WTC11 (cell line): ENCODE measurements around the gene COL6A3. TPM values are rescaled to one million over a fixed set of nuclear protein-coding genes. Genes with fewer than 3 reads are reported as not detected.

Experiments
- ATAC-seq: fragments of 200-7000 bp; cut with Tn5 transposase; 2 replicates; pipeline ENCODE4 v1.10.0; 2021; ENCODE audit warnings: mild to moderate bottlenecking, moderate library complexity
- CTCF ChIA-PET: fragments of 300-600 bp; sonication (Branson Sonifier 250); formaldehyde crosslinking; loops from one replicate; lab custom pipeline; 2021; ENCODE audit warnings: antibody characterized with exemption; lab: Charles Lee
- POLR2A ChIA-PET: fragments of 350-600 bp; sonication (Branson Sonifier 250); formaldehyde crosslinking; loops from one replicate; lab custom pipeline; 2021; ENCODE audit warnings: antibody characterized with exemption; lab: Charles Lee
- DNase-seq: peaks from one replicate; pipeline ENCODE4 v3.0.0; 2021; ENCODE audit warnings: low spot score
- H3K27ac Mint-ChIP-seq: 2 replicates; pipeline ENCODE4 v1.8.0; 2021; ENCODE audit warnings: mixed read lengths
- H3K27me3 Mint-ChIP-seq: 2 replicates; pipeline ENCODE4 v1.8.0; 2021; ENCODE audit warnings: low read depth, mild to moderate bottlenecking, moderate library complexity, mixed read lengths
- H3K36me3 Mint-ChIP-seq: 2 replicates; pipeline ENCODE4 v1.8.0; 2021; ENCODE audit warnings: mixed read lengths
- H3K4me1 Mint-ChIP-seq: 2 replicates; pipeline ENCODE4 v1.8.0; 2022; ENCODE audit warnings: mixed read lengths
- H3K4me3 Mint-ChIP-seq: 2 replicates; pipeline ENCODE4 v1.8.0; 2021; ENCODE audit warnings: mild to moderate bottlenecking, moderate library complexity, mixed read lengths
- H3K9me3 Mint-ChIP-seq: 2 replicates; pipeline ENCODE4 v1.8.0; 2021; ENCODE audit warnings: mixed read lengths
- CREB1 ChIP-seq: sonication (generic); formaldehyde crosslinking; IDR thresholded peaks from 2 replicates; pipeline ENCODE4 v1.8.0; 2023; ENCODE audit warnings: mild to moderate bottlenecking, missing genetic modification reagents
- FOXJ3 ChIP-seq: sonication (generic); formaldehyde crosslinking; IDR thresholded peaks from 2 replicates; pipeline ENCODE4 v1.9.0; 2021; ENCODE audit warnings: missing genetic modification reagents, mild to moderate bottlenecking, borderline replicate concordance
- FOXK1 ChIP-seq: sonication (generic); formaldehyde crosslinking; IDR thresholded peaks from 2 replicates; pipeline ENCODE4 v1.8.0; 2022; ENCODE audit warnings: mild to moderate bottlenecking, moderate library complexity, missing genetic modification reagents
- GABPB1 ChIP-seq: sonication (generic); formaldehyde crosslinking; IDR thresholded peaks from 2 replicates; pipeline ENCODE4 v1.8.1; 2023; ENCODE audit warnings: mild to moderate bottlenecking, missing genetic modification reagents
- GRHL2 ChIP-seq: fragments of 250-450 bp; sonication (Bioruptor Pico); IDR thresholded peaks from 2 replicates; pipeline ENCODE4 v1.8.0; 2022; ENCODE audit warnings: mild to moderate bottlenecking, moderate library complexity; ENCODE audit not compliant: insufficient replicate concordance, severe bottlenecking
- GTF2I ChIP-seq: fragments of 250-450 bp; sonication (Bioruptor Pico); conservative IDR thresholded peaks from 2 replicates; pipeline ENCODE4 v1.4.0; 2021; ENCODE audit warnings: mild to moderate bottlenecking
- JAZF1 ChIP-seq: fragments of 250-450 bp; sonication (Bioruptor Pico); IDR thresholded peaks from 2 replicates; pipeline ENCODE4 v1.9.0; 2021; ENCODE audit warnings: moderate library complexity, mild to moderate bottlenecking, inconsistent platforms
- NFATC4 ChIP-seq: fragments of 250-450 bp; sonication (Bioruptor Pico); IDR thresholded peaks from 2 replicates; pipeline ENCODE4 v1.9.0; 2021; ENCODE audit warnings: mild to moderate bottlenecking
- NR1H2 ChIP-seq: sonication (generic); formaldehyde crosslinking; IDR thresholded peaks from 2 replicates; pipeline ENCODE4 v1.9.0; 2021; ENCODE audit warnings: mild to moderate bottlenecking, moderate library complexity, missing genetic modification reagents
- SMAD4 ChIP-seq: sonication (generic); formaldehyde crosslinking; IDR thresholded peaks from 2 replicates; pipeline ENCODE4 v1.8.0; 2022; ENCODE audit warnings: mild to moderate bottlenecking, missing genetic modification reagents
- TCF7 ChIP-seq: sonication (generic); formaldehyde crosslinking; IDR thresholded peaks from 2 replicates; pipeline ENCODE4 v1.8.0; 2022; ENCODE audit warnings: mild to moderate bottlenecking, low read depth, missing genetic modification reagents, moderate library complexity
- ZNF317 ChIP-seq: sonication (generic); formaldehyde crosslinking; IDR thresholded peaks from 2 replicates; pipeline ENCODE4 v1.8.1; 2023; ENCODE audit warnings: low read depth, mild to moderate bottlenecking, moderate library complexity, missing genetic modification reagents, borderline replicate concordance
- total RNA-seq: library from RNA; stranded (reverse); gene quantifications from 3 replicates; pipeline ENCODE4 v1.2.3, GENCODE V29; 2021
- TF ChIP-seq, protein P1 (sequence below): sonication (generic); formaldehyde crosslinking; conservative IDR thresholded peaks from 2 replicates; pipeline ENCODE4 v1.8.1; 2023; ENCODE audit warnings: mild to moderate bottlenecking, low read depth, missing genetic modification reagents, moderate library complexity
- TF ChIP-seq, protein P2 (sequence below): sonication (generic); formaldehyde crosslinking; IDR thresholded peaks from 2 replicates; pipeline ENCODE4 v1.8.0; 2023; ENCODE audit warnings: missing genetic modification reagents, mild to moderate bottlenecking, borderline replicate concordance
- TF ChIP-seq, protein P3 (sequence below): sonication (generic); formaldehyde crosslinking; IDR thresholded peaks from 2 replicates; pipeline ENCODE4 v1.8.1; 2022; ENCODE audit warnings: low read depth, mild to moderate bottlenecking, moderate library complexity, missing genetic modification reagents, borderline replicate concordance
- TF ChIP-seq, protein P4 (sequence below): sonication (generic); formaldehyde crosslinking; IDR thresholded peaks from 2 replicates; pipeline ENCODE4 v1.8.1; 2023; ENCODE audit warnings: mild to moderate bottlenecking, moderate library complexity, missing genetic modification reagents
- TF ChIP-seq, protein P5 (sequence below): fragments of 200-600 bp; IDR thresholded peaks from 2 replicates; pipeline ENCODE4 v1.8.0; 2022; ENCODE audit warnings: antibody characterized with exemption
- TF ChIP-seq, protein P6 (sequence below): fragments of 250-450 bp; sonication (Bioruptor Pico); IDR thresholded peaks from 2 replicates; pipeline ENCODE4 v1.9.0; 2021; ENCODE audit warnings: mild to moderate bottlenecking
- TF ChIP-seq, protein P7 (sequence below): sonication (generic); formaldehyde crosslinking; IDR thresholded peaks from 2 replicates; pipeline ENCODE4 v1.8.1; 2023; ENCODE audit warnings: mild to moderate bottlenecking, missing genetic modification reagents
- TF ChIP-seq, protein P8 (sequence below): sonication (generic); formaldehyde crosslinking; IDR thresholded peaks from 2 replicates; pipeline ENCODE4 v1.8.0; 2022; ENCODE audit warnings: mild to moderate bottlenecking, missing genetic modification reagents

COL6A3 gene
- total RNA-seq, 1 experiment from 2014 or later: 2.6 TPM

DNA sequence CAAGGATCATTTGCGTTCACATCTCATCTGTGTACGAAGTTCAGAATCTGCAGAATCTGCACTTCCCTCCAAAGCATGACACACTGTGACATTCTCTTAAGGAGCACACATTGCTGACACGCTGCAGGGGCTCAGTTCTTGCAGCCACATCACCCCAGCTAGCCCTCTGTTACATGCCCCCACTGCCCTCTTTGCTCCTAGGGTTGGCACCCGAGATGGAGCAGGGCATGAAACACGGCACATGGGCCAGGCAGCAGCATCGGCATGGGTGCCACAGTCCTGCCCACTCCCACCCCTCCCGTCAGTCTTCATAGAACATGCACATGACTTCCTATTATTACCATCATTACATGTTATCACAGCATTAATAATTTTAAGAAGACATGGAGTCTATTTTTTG lies 76.4 kb downstream of the COL6A3 start:
- TF ChIP-seq NFATC4 (CRISPR knock-in tag) (no peak), CREB1 (CRISPR knock-in tag) (no peak), SMAD4 (CRISPR knock-in tag) (no peak), JAZF1 (CRISPR knock-in tag) (no peak), TCF7 (CRISPR knock-in tag) (no peak), ZNF317 (no peak), FOXJ3 (CRISPR knock-in tag) (no peak), NR1H2 (CRISPR knock-in tag) (no peak), GTF2I (CRISPR knock-in tag) (no peak), GABPB1 (CRISPR knock-in tag) (no peak), FOXK1 (CRISPR knock-in tag) (no peak), GRHL2 (no peak)
- TF ChIP-seq, protein P1, sequence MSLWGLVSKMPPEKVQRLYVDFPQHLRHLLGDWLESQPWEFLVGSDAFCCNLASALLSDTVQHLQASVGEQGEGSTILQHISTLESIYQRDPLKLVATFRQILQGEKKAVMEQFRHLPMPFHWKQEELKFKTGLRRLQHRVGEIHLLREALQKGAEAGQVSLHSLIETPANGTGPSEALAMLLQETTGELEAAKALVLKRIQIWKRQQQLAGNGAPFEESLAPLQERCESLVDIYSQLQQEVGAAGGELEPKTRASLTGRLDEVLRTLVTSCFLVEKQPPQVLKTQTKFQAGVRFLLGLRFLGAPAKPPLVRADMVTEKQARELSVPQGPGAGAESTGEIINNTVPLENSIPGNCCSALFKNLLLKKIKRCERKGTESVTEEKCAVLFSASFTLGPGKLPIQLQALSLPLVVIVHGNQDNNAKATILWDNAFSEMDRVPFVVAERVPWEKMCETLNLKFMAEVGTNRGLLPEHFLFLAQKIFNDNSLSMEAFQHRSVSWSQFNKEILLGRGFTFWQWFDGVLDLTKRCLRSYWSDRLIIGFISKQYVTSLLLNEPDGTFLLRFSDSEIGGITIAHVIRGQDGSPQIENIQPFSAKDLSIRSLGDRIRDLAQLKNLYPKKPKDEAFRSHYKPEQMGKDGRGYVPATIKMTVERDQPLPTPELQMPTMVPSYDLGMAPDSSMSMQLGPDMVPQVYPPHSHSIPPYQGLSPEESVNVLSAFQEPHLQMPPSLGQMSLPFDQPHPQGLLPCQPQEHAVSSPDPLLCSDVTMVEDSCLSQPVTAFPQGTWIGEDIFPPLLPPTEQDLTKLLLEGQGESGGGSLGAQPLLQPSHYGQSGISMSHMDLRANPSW (CRISPR knock-in tag): no peak
- TF ChIP-seq, protein P2, sequence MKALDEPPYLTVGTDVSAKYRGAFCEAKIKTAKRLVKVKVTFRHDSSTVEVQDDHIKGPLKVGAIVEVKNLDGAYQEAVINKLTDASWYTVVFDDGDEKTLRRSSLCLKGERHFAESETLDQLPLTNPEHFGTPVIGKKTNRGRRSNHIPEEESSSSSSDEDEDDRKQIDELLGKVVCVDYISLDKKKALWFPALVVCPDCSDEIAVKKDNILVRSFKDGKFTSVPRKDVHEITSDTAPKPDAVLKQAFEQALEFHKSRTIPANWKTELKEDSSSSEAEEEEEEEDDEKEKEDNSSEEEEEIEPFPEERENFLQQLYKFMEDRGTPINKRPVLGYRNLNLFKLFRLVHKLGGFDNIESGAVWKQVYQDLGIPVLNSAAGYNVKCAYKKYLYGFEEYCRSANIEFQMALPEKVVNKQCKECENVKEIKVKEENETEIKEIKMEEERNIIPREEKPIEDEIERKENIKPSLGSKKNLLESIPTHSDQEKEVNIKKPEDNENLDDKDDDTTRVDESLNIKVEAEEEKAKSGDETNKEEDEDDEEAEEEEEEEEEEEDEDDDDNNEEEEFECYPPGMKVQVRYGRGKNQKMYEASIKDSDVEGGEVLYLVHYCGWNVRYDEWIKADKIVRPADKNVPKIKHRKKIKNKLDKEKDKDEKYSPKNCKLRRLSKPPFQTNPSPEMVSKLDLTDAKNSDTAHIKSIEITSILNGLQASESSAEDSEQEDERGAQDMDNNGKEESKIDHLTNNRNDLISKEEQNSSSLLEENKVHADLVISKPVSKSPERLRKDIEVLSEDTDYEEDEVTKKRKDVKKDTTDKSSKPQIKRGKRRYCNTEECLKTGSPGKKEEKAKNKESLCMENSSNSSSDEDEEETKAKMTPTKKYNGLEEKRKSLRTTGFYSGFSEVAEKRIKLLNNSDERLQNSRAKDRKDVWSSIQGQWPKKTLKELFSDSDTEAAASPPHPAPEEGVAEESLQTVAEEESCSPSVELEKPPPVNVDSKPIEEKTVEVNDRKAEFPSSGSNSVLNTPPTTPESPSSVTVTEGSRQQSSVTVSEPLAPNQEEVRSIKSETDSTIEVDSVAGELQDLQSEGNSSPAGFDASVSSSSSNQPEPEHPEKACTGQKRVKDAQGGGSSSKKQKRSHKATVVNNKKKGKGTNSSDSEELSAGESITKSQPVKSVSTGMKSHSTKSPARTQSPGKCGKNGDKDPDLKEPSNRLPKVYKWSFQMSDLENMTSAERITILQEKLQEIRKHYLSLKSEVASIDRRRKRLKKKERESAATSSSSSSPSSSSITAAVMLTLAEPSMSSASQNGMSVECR (CRISPR knock-in tag): no peak
- TF ChIP-seq, protein P3, sequence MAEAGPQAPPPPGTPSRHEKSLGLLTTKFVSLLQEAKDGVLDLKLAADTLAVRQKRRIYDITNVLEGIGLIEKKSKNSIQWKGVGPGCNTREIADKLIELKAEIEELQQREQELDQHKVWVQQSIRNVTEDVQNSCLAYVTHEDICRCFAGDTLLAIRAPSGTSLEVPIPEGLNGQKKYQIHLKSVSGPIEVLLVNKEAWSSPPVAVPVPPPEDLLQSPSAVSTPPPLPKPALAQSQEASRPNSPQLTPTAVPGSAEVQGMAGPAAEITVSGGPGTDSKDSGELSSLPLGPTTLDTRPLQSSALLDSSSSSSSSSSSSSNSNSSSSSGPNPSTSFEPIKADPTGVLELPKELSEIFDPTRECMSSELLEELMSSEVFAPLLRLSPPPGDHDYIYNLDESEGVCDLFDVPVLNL (CRISPR knock-in tag): no peak
- TF ChIP-seq, protein P4, sequence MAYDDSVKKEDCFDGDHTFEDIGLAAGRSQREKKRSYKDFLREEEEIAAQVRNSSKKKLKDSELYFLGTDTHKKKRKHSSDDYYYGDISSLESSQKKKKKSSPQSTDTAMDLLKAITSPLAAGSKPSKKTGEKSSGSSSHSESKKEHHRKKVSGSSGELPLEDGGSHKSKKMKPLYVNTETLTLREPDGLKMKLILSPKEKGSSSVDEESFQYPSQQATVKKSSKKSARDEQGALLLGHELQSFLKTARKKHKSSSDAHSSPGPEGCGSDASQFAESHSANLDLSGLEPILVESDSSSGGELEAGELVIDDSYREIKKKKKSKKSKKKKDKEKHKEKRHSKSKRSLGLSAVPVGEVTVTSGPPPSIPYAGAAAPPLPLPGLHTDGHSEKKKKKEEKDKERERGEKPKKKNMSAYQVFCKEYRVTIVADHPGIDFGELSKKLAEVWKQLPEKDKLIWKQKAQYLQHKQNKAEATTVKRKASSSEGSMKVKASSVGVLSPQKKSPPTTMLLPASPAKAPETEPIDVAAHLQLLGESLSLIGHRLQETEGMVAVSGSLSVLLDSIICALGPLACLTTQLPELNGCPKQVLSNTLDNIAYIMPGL: no peak
- TF ChIP-seq, protein P5, sequence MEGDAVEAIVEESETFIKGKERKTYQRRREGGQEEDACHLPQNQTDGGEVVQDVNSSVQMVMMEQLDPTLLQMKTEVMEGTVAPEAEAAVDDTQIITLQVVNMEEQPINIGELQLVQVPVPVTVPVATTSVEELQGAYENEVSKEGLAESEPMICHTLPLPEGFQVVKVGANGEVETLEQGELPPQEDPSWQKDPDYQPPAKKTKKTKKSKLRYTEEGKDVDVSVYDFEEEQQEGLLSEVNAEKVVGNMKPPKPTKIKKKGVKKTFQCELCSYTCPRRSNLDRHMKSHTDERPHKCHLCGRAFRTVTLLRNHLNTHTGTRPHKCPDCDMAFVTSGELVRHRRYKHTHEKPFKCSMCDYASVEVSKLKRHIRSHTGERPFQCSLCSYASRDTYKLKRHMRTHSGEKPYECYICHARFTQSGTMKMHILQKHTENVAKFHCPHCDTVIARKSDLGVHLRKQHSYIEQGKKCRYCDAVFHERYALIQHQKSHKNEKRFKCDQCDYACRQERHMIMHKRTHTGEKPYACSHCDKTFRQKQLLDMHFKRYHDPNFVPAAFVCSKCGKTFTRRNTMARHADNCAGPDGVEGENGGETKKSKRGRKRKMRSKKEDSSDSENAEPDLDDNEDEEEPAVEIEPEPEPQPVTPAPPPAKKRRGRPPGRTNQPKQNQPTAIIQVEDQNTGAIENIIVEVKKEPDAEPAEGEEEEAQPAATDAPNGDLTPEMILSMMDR: no peak
- TF ChIP-seq, protein P6, sequence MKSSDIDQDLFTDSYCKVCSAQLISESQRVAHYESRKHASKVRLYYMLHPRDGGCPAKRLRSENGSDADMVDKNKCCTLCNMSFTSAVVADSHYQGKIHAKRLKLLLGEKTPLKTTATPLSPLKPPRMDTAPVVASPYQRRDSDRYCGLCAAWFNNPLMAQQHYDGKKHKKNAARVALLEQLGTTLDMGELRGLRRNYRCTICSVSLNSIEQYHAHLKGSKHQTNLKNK (CRISPR knock-in tag): no peak
- TF ChIP-seq, protein P7, sequence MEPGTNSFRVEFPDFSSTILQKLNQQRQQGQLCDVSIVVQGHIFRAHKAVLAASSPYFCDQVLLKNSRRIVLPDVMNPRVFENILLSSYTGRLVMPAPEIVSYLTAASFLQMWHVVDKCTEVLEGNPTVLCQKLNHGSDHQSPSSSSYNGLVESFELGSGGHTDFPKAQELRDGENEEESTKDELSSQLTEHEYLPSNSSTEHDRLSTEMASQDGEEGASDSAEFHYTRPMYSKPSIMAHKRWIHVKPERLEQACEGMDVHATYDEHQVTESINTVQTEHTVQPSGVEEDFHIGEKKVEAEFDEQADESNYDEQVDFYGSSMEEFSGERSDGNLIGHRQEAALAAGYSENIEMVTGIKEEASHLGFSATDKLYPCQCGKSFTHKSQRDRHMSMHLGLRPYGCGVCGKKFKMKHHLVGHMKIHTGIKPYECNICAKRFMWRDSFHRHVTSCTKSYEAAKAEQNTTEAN (CRISPR knock-in tag): no peak
- TF ChIP-seq, protein P8, sequence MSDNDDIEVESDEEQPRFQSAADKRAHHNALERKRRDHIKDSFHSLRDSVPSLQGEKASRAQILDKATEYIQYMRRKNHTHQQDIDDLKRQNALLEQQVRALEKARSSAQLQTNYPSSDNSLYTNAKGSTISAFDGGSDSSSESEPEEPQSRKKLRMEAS (CRISPR knock-in tag): no peak
- H3K36me3 Mint-ChIP-seq: peaks cover 2% of the 10 kb centered on the region; the same call in 1 of the 2 replicates
- no peaks in the 10 kb centered on the region for H3K27me3 Mint-ChIP-seq
- ChIA-PET CTCF (no interaction called here), POLR2A (no interaction called here)
- H3K4me3 Mint-ChIP-seq: no peak overlapping the region
- ATAC-seq (no peak), DNase-seq (no peak)
- no peak overlapping the region for H3K27ac Mint-ChIP-seq
- 0 out of 2 replicates have a peak, but pooled peaks cover 3% of the 10 kb centered on the region for H3K9me3 Mint-ChIP-seq
- peaks cover 5% of the 10 kb centered on the region for H3K4me1 Mint-ChIP-seq
